HG03558 (cell line): ENCODE data around the gene TYW1B.
A peak's percentile ranks its signal among the peaks of the same experiment; 100 is the strongest.
"Not testable (repeated sequence)": the region's sequence is repeated elsewhere in the genome, so short reads cannot be mapped to it uniquely, and the experiment has no call there.

ENCODE experiments used
- ATAC-seq: cut with Tn5 transposase; IDR thresholded peaks from one replicate; pipeline ENCODE4 v1.9.1; 2021; ENCODE audit warnings: moderate number of reproducible peaks; ENCODE audit not compliant: unreplicated experiment; ENCODE audit errors: extremely low read depth

The TYW1B gene, protein sequence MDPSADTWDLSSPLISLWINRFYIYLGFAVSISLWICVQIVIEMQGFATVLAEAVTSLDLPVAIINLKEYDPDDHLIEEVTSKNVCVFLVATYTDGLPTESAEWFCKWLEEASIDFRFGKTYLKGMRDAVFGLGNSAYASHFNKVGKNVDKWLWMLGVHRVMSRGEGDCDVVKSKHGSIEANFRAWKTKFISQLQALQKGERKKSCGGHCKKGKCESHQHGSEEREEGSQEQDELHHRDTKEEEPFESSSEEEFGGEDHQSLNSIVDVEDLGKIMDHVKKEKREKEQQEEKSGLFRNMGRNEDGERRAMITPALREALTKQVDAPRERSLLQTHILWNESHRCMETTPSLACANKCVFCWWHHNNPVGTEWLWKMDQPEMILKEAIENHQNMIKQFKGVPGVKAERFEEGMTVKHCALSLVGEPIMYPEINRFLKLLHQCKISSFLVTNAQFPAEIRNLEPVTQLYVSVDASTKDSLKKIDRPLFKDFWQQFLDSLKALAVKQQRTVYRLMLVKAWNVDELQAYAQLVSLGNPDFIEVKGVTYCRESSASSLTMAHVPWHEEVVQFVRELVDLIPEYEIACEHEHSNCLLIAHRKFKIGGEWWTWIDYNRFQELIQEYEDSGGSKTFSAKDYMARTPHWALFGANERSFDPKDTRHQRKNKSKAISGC

GRCh38 chr7:72827839-72828591 lies at the start of gene TYW1B:
Gene TYW1B, minus strand, starts transcription at chr7:72828200. Its CDS starts 125 bp downstream, at chr7:72828075.
- ATAC-seq, result peak; percentile 79

- not testable (repeated sequence) for ATAC-seq
Measured at GRCh38 chr7:72867591-72867990, 39.6 kb upstream of the TYW1B start.

- ATAC-seq, result not testable (repeated sequence)
Measured at GRCh38 chr7:72858846-72859400, 30.9 kb upstream of the TYW1B start.

- ATAC-seq, result not testable (repeated sequence)
Measured at GRCh38 chr7:72857925-72858324, 29.9 kb upstream of the TYW1B start.

GRCh38 chr7:72855261-72855660 lies 27.3 kb upstream of the TYW1B start:
- not testable (repeated sequence) for ATAC-seq

GRCh38 chr7:72852937-72853336 lies 24.9 kb upstream of the TYW1B start:
- ATAC-seq, result not testable (repeated sequence)

- ATAC-seq, result not testable (repeated sequence)
Measured at GRCh38 chr7:72850746-72851145, 22.7 kb upstream of the TYW1B start.

- ATAC-seq, result not testable (repeated sequence)
Measured at GRCh38 chr7:72844146-72844545, 16.1 kb upstream of the TYW1B start.

- not testable (repeated sequence) for ATAC-seq
Measured at GRCh38 chr7:72843166-72843565, 15.2 kb upstream of the TYW1B start.

DNA sequence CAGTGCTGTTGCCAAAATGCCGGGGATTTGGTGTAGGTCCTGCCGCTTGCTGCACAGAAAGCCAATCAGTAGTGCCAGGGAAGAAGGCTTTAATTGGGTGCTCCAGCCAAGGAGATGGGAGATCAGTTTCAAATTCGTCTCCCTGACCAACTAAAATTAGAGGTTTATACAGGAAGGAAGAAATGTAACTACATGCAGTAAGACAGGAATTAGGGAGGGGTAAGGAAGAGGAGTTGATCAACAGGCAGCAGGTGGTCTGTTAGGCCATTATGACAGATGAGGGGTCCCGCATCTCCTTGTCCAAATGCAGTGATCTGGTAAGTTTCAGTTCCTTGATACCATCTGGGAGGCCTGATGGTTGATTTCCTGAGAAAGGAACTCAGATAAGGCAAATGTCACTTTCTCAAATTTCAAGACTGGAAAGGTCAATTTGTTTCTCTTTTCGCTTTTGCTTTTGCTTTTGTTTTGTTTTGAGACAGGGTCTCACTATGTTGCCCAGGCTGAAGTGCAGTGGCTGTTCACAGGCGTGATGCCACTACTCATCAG lies 13.0 kb upstream of the TYW1B start:
- ATAC-seq, result not testable (repeated sequence)

- not testable (repeated sequence) for ATAC-seq
Measured at GRCh38 chr7:72838315-72838714, 10.3 kb upstream of the TYW1B start.

- ATAC-seq, result not testable (repeated sequence)
Measured at GRCh38 chr7:72837291-72837690, 9.3 kb upstream of the TYW1B start.

DNA sequence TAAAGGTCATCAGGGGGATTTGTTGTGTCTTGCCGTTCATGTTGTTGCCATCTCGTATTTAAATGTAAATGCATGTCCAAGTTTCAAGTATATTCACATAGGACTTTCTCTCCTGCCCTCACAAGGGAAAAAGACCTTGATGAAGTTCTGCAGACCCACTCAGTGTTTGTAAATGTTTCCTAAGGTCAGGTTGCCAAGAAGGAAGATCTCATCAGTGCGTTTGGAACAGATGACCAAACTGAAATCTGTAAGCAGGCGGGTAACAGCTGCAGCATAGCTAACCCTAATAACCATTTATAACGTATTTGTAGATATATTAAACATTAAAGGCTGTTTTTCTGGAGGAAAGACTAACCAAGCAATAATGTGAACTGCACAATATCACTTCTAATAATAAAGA lies 2.6 kb upstream of the TYW1B start:
- not testable (repeated sequence) for ATAC-seq

- ATAC-seq, result not testable (repeated sequence)
Measured at GRCh38 chr7:72829687-72830354, 1.8 kb upstream of the TYW1B start.

GRCh38 chr7:72829291-72829686 lies 1.3 kb upstream of the TYW1B start:
- peak; percentile 38 for ATAC-seq

GRCh38 chr7:72823765-72824732 lies 4.0 kb downstream of the TYW1B start:
- not testable (repeated sequence) for ATAC-seq

DNA sequence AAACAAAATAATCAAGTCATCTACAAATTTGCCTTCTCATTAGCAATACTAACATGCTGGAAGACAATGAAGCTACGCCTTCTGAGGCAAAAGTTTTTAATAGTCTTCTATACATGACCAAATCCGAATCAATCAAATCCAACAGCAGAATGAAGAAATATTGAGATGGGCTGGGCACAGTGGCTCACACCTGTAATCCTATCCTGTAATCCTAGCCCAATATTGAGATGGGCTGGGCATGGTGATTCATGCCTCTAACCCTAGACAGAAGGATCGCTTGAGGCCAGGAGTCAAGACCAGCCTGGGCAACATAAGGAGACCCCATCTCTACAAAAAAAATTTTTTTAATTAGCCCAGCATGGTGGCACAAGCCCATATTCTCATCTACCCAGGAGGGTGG lies 5.5 kb downstream of the TYW1B start:
- not testable (repeated sequence) for ATAC-seq

GRCh38 chr7:72818663-72819361 lies 9.2 kb downstream of the TYW1B start:
- ATAC-seq, result not testable (repeated sequence)
